ENCODE measurements around the gene RILPL1.
"Not testable (repeated sequence)": the region's sequence is repeated elsewhere in the genome, so short reads cannot be mapped to it uniquely, and the experiment has no call there.

The RILPL1 gene

DNA sequence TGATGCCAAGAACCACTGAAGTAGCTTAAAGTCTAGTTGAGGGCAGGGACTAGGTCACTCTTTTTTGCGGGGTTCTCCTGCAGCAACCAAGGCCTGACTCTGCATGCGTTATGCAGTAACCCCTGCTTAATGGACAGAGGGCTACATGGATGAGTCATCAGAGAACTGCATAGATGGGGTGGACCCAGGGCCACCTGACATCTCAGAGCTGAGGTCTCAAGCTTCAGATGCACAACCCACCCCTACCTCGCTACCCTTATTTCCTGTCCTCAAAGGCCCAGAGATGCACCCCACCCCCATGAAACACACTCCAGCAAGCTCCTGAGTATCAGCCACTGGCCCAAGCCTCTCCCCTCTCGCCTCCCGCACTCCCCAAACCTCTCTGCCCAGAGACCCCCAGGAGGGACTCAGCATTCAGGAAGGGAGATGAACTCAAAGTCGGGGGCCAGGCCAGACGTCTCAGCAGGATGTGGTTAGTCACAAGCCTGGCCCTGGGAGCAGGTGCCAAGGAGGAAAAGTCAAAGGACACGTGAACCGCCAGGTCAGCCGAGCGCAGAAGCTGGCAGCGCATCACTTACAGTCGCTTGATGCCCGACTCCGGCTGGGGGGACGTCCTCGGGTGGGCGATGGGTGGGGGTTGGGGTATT is 49.8 kb downstream of the RILPL1 start:
- no peak overlapping the region for H3K4me3 ChIP-seq
- DNase-seq (ENCODE audit: low spot score) = no peak
- H3K27ac ChIP-seq = peak overlapping the region; percentile 13 to 63
- TF ChIP-seq, protein P1, sequence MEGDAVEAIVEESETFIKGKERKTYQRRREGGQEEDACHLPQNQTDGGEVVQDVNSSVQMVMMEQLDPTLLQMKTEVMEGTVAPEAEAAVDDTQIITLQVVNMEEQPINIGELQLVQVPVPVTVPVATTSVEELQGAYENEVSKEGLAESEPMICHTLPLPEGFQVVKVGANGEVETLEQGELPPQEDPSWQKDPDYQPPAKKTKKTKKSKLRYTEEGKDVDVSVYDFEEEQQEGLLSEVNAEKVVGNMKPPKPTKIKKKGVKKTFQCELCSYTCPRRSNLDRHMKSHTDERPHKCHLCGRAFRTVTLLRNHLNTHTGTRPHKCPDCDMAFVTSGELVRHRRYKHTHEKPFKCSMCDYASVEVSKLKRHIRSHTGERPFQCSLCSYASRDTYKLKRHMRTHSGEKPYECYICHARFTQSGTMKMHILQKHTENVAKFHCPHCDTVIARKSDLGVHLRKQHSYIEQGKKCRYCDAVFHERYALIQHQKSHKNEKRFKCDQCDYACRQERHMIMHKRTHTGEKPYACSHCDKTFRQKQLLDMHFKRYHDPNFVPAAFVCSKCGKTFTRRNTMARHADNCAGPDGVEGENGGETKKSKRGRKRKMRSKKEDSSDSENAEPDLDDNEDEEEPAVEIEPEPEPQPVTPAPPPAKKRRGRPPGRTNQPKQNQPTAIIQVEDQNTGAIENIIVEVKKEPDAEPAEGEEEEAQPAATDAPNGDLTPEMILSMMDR (IDR thresholded peaks at IDR 0.05) = no peak

DNA sequence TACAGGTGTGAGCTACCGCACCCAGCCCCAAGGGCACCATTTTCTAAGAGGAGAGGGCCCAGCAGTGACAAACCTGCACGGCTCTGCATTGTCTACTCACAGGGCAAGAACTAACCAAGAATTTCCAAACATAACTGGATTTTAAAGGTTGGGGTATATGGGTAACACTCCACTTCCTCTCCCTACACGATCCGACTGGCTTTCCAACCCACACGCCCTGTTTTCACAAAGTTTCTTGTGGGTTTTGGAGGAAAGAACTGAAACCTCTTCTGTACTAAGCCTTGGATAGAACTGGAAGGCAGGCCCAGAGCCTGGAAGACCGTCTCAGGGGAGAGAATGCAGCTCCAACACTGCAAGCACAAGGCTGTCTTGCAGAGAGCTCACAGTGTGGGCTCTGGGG is 50.6 kb downstream of the RILPL1 start:
- Histone ChIP-seq H3K4me3 (no peak overlapping the region), H3K27ac (peak overlapping the region; percentile 9 to 63)
- DNase-seq (ENCODE audit: low spot score) = no peak
- TF ChIP-seq, protein P1 (IDR thresholded peaks at IDR 0.05) = no peak

DNA sequence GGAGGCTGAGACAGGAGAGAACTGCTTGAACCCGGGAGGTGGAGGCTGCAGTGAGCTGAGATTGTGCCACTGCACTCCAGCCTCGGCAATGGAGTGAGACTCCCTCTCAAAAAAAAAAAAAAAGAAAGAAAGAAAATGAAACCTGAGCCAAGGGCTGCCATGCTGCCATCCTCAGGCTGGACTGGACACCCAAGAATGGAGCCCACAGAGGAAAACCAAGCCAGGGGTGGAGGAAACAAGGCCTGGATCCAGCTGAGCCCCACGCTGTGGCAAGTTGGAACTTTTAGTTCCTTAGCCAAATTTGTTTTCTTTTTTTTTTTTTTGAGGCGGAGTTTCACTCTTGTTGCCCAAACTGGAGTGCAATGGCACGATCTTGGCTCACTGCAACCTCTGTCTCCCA is 52.3 kb downstream of the RILPL1 start:
- H3K27ac ChIP-seq = peak overlapping the region in 1 of 2 donors; percentile 98
- not testable (repeated sequence) for DNase-seq (ENCODE audit: low spot score); H3K4me3 ChIP-seq

DNA sequence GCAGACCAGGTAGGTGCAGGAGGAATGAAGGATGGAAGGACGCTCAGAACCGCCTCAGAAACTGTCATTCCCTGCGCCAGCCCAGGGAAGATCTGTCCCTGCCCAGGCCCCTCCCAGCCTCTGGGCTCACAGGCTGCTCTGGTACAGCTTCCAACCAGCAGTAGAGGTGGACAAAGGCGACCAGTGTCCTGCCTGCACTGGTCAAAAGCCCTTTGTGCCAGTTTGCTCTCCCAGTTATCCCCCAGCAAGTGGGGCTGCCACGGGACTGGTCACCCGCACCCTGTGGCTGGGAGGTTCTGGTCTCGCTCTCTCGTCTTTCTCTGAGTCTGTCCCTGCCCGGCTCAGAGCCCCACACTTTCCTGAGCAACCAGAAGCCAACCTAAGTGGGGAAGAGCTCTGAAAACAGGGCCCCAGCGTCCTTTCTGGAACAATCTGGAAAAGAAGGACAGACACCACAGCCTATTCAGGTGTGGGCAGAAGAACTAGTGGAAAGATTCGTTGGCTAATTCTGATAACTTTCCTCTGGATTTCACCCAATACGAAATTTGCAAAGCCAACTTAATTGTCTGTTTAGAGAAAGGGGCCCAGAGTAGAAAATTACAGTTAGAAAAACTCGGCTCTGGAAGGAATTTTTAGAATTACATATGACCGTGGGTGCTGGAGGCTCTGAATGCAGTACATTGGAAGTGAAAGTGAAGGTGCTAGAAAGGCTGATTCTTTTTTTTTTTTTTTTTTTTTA is 53.9 kb downstream of the RILPL1 start:
- TF ChIP-seq, protein P1 (IDR thresholded peaks at IDR 0.05) = no peak
- H3K27ac ChIP-seq = peak overlapping the region; percentile 89 to 98
- peak overlapping the region; percentile 56 for H3K4me3 ChIP-seq
- DNase-seq (ENCODE audit: low spot score) = no peak

DNA sequence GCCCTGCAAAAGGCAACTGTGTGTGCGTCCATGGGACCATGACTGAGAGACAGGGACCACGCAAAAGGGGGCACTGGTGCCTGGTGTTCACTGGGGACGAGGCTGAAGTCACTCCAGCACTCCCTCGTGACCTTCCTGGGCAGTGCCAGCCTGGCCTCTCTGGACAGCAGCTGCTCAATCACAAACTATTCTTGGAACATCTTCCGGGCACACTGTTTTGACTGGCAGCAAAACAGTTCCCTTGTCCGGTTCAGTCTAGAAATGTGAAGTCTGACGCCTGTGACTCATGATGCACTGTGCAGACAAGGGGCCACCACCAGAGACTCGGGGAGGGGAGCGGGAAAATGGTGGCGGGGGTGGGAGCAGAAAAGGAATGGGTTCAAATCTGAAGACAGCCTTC is 54.8 kb downstream of the RILPL1 start:
- peak overlapping the region; percentile 56 for H3K4me3 ChIP-seq
- TF ChIP-seq, protein P1 (IDR thresholded peaks at IDR 0.05) = no peak
- peak; percentile 89 for DNase-seq (ENCODE audit: low spot score)
- H3K27ac ChIP-seq = peak overlapping the region; percentile 89 to 98

DNA sequence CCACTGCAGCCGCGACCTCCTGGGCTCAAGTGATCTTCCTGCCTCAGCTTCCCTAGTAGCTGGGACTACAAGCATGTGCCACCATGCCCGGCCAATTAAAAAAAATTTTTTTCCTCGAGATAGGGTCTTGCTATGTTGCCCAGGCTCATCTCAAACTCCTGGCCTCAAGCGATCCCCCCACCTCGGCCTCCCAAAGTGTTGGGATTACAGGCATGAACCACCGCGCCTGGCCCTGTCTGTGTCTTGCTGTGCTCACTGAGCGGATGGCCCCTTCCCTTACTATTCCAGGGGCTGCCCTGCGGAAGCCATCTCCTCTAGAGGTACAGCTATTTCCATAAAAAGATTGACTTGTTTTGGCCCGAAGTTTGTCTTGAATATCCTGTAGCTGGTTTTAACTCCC is 55.5 kb downstream of the RILPL1 start:
- TF ChIP-seq, protein P1 (IDR thresholded peaks at IDR 0.05) = no peak
- Histone ChIP-seq H3K4me3 (peak overlapping the region; percentile 56), H3K27ac (peak overlapping the region; percentile 89 to 98)
- no peak for DNase-seq (ENCODE audit: low spot score)

DNA sequence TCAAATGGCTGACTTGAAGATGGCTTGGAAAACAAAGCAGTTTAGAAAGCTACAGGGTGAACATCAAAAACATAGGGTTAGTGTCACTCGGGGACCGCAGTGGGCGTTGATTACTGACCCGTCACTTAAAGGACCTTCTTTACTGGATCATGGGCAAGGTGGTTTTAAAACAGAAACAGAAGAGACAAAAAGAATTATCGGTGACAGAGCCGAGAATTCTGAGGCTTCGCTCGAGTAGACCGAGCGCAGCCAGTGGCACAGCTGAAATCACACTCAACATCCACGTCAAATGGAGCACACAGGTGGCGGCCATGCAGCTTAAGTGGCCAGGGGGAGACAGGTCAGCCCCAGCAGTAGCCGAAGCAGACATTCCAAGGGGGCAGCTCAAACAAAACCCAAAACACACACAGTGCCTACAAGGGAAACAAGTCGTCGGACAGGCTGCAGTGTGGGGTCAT is 58.2 kb downstream of the RILPL1 start:
- no peak overlapping the region for H3K4me3 ChIP-seq
- DNase-seq (ENCODE audit: low spot score) = no peak
- H3K27ac ChIP-seq = peak overlapping the region; percentile 22 to 66
- TF ChIP-seq, protein P1 (IDR thresholded peaks at IDR 0.05) = no peak
